ENCODE measurements around the gene OR8K5. TPM values are rescaled to one million over a fixed set of nuclear protein-coding genes. Genes with fewer than 3 reads are reported as not detected.

The OR8K5 gene
- total RNA-seq: not detected
- total RNA-seq (2013): not detected

DNA sequence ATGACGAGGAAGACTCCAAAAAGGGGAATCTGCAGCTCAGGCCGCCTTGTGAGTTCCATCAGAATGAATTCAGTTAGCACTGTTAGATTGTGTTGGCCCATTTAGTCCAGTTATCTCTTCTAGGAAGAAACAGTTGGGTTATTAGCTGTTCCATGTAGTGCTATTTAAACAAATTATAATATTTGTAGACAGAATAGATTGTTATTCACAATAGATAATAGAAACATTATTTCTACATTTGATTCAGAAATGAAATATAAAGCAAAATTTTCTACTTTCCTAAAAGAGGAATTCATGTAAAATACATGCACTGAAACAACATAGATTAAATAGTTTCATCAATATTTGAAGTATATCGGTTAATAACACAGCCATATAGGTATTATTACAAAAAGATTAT, at the start of gene OR8K5:
OR8K5 (minus strand) TSS at position 101 of the 400 bp plus-strand sequence; CDS start at position 101, 0 bp downstream.
- Histone ChIP-seq H3K9me3 (ENCODE audit: control insufficient read depth, insufficient read depth, low read length) (peaks cover 2% of the 10 kb centered on the region), H3K4me3 (ENCODE audit: low read length) (no peak within 1 kb of the TSS), H3K27me3 (ENCODE audit: control insufficient read depth, insufficient read depth, low read length) (no peaks in the 10 kb centered on the region), H3K4me1 (ENCODE audit: control insufficient read depth, insufficient read depth, low read length) (no peaks in the 10 kb centered on the region), H3K27ac (ENCODE audit: low read length) (no peak within 1 kb of the TSS), H3K36me3 (ENCODE audit: control insufficient read depth, insufficient read depth, low read length) (no peaks in the 10 kb centered on the region)
- TF ChIP-seq, protein P1, sequence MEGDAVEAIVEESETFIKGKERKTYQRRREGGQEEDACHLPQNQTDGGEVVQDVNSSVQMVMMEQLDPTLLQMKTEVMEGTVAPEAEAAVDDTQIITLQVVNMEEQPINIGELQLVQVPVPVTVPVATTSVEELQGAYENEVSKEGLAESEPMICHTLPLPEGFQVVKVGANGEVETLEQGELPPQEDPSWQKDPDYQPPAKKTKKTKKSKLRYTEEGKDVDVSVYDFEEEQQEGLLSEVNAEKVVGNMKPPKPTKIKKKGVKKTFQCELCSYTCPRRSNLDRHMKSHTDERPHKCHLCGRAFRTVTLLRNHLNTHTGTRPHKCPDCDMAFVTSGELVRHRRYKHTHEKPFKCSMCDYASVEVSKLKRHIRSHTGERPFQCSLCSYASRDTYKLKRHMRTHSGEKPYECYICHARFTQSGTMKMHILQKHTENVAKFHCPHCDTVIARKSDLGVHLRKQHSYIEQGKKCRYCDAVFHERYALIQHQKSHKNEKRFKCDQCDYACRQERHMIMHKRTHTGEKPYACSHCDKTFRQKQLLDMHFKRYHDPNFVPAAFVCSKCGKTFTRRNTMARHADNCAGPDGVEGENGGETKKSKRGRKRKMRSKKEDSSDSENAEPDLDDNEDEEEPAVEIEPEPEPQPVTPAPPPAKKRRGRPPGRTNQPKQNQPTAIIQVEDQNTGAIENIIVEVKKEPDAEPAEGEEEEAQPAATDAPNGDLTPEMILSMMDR (IDR thresholded peaks at IDR 0.05): no peak
- DNase-seq (no peak), ATAC-seq (no peak)
- H3K4me1 Mint-ChIP-seq: no peaks in the 10 kb centered on the region
- H3K4me3 Mint-ChIP-seq: no peak within 1 kb of the TSS
- H3K9me3 Mint-ChIP-seq: peaks cover 15 to 20% of the 10 kb centered on the region in 2 donors
- no peak within 1 kb of the TSS for H3K27ac Mint-ChIP-seq
- H3K36me3 Mint-ChIP-seq: peaks cover 6% of the 10 kb centered on the region
- no peaks in the 10 kb centered on the region for H3K27me3 Mint-ChIP-seq (ENCODE audit: low read depth in 2 of 2)
- 93% methylated on average over 3 of the region's 3 CpGs for WGBS (ENCODE audit: insufficient coverage)
- intact Hi-C loops (cut with micrococcal nuclease): no loop called here

DNA sequence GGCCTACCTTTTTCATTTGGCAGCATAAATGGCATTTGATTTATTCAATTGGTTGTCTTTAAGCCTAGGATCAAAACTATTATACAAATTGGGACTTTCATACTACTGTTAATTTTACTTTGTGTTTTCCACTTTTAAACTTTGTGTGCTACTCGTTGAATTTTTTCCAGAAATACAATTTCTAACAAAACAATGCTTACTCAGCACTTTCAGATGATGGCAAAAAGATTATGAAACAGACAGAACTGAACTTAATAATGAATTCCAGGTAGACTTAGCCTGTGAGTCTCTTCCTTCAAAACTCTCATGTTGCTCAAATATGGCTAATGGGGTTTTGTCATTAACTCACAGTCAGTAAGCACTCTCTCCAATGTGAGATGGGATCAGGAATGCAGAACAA, 47.7 kb upstream of the OR8K5 start:
- no peaks in the 10 kb centered on the region for H3K27me3 Mint-ChIP-seq (ENCODE audit: low read depth in 2 of 2)
- TF ChIP-seq, protein P1 (IDR thresholded peaks at IDR 0.05): no peak
- H3K9me3 Mint-ChIP-seq: peaks cover 13 to 24% of the 10 kb centered on the region in 2 donors
- Histone ChIP-seq H3K36me3 (ENCODE audit: control insufficient read depth, insufficient read depth, low read length) (no peaks in the 10 kb centered on the region), H3K27me3 (ENCODE audit: control insufficient read depth, insufficient read depth, low read length) (no peaks in the 10 kb centered on the region), H3K9me3 (ENCODE audit: control insufficient read depth, insufficient read depth, low read length) (peaks cover 9% of the 10 kb centered on the region), H3K4me3 (ENCODE audit: low read length) (no peak overlapping the region), H3K27ac (ENCODE audit: low read length) (no peak overlapping the region), H3K4me1 (ENCODE audit: control insufficient read depth, insufficient read depth, low read length) (no peaks in the 10 kb centered on the region)
- H3K4me1 Mint-ChIP-seq: no peaks in the 10 kb centered on the region
- DNase-seq: no peak
- WGBS (ENCODE audit: insufficient coverage): 60% methylated on average over 1 of the region's 1 CpG
- H3K4me3 Mint-ChIP-seq: no peak overlapping the region
- ATAC-seq: no peak
- peaks cover 24% of the 10 kb centered on the region for H3K36me3 Mint-ChIP-seq
- intact Hi-C loops (cut with micrococcal nuclease): no loop called here
- no peak overlapping the region for H3K27ac Mint-ChIP-seq

DNA sequence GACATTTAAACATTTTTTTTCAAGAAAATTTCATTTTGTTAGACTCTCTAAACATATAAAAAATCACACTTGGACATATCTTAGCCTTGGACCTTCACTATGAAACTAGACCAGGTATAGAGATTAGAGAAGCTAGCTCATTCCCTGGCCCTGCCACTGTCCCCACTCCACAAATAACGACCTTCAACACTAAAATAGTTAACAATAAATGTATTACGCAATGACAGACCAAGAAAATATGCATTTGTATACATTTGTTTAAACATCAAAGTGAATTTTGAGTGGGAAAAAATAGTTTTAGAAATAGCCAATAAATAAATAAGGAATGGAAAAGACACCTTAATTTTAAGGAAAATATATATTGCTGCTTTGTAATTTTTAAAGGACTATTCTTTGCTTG, 37.2 kb upstream of the OR8K5 start:
- no peaks in the 10 kb centered on the region for H3K27me3 ChIP-seq (ENCODE audit: control insufficient read depth, insufficient read depth, low read length)
- no peak overlapping the region for H3K27ac ChIP-seq (ENCODE audit: low read length)
- TF ChIP-seq, protein P1 (IDR thresholded peaks at IDR 0.05): no peak
- no peaks in the 10 kb centered on the region for H3K4me1 Mint-ChIP-seq
- DNase-seq: no peak
- intact Hi-C loops (cut with micrococcal nuclease): no loop called here
- H3K9me3 Mint-ChIP-seq: peaks cover 13 to 21% of the 10 kb centered on the region in 2 donors
- no peak overlapping the region for H3K4me3 Mint-ChIP-seq
- H3K4me3 ChIP-seq (ENCODE audit: low read length): no peak overlapping the region
- H3K9me3 ChIP-seq (ENCODE audit: control insufficient read depth, insufficient read depth, low read length): no peaks in the 10 kb centered on the region
- WGBS (ENCODE audit: insufficient coverage): no CpG with 5 or more reads among the region's 2 CpGs
- no peaks in the 10 kb centered on the region for H3K27me3 Mint-ChIP-seq (ENCODE audit: low read depth in 2 of 2)
- H3K4me1 ChIP-seq (ENCODE audit: control insufficient read depth, insufficient read depth, low read length): no peaks in the 10 kb centered on the region
- peaks cover 14% of the 10 kb centered on the region for H3K36me3 Mint-ChIP-seq
- no peak for ATAC-seq
- H3K36me3 ChIP-seq (ENCODE audit: control insufficient read depth, insufficient read depth, low read length): no peaks in the 10 kb centered on the region
- H3K27ac Mint-ChIP-seq: no peak overlapping the region

DNA sequence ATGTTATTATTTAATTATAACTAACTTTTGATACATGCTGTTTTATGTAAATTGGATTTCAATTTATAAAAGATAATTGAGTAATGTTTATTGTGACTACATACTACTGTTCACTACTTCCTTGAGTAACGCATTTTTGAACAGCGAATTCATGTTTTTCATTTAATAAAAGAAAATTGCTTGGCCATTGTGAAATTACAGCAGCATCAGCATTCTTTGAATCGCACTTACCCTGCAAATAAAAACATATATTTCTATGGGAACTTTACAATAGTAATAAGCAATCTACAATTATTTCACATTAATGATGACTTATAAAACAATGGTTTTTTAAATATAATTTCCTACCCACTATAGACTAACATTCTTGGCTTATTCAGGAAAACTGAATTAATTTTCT, 36.6 kb upstream of the OR8K5 start:
- Mint-ChIP-seq H3K4me3 (no peak overlapping the region), H3K27ac (no peak overlapping the region), H3K36me3 (peaks cover 14% of the 10 kb centered on the region), H3K27me3 (ENCODE audit: low read depth in 2 of 2) (no peaks in the 10 kb centered on the region), H3K4me1 (no peaks in the 10 kb centered on the region), H3K9me3 (peaks cover 13 to 19% of the 10 kb centered on the region in 2 donors)
- Histone ChIP-seq H3K4me3 (ENCODE audit: low read length) (no peak overlapping the region), H3K9me3 (ENCODE audit: control insufficient read depth, insufficient read depth, low read length) (no peaks in the 10 kb centered on the region), H3K27ac (ENCODE audit: low read length) (no peak overlapping the region), H3K36me3 (ENCODE audit: control insufficient read depth, insufficient read depth, low read length) (no peaks in the 10 kb centered on the region), H3K27me3 (ENCODE audit: control insufficient read depth, insufficient read depth, low read length) (no peaks in the 10 kb centered on the region), H3K4me1 (ENCODE audit: control insufficient read depth, insufficient read depth, low read length) (no peaks in the 10 kb centered on the region)
- ATAC-seq: no peak
- TF ChIP-seq, protein P1 (IDR thresholded peaks at IDR 0.05): no peak
- intact Hi-C loops (cut with micrococcal nuclease): no loop called here
- WGBS (ENCODE audit: insufficient coverage): 75% methylated on average over 2 of the region's 3 CpGs
- no peak for DNase-seq
